Fibroblast of pulmonary artery (primary cell): ENCODE results near the gene EHBP1.

Source experiments
- DNase-seq: peaks from one replicate; pipeline ENCODE4 v3.0.0-alpha.2; 2010; ENCODE audit warnings: low read depth
- H3K4me3 ChIP-seq: replicated peaks from 2 replicates; pipeline ENCODE4 v1.5.1; 2011; ENCODE audit warnings: low read depth, mild to moderate bottlenecking, control low read depth, low read length, moderate library complexity
- CTCF ChIP-seq: IDR thresholded peaks from 2 replicates; pipeline ENCODE4 v1.5.1; 2011; ENCODE audit warnings: mild to moderate bottlenecking, control low read depth, low read length, inconsistent platforms; ENCODE audit errors: missing control alignments

Gene EHBP1

GRCh38 chr2:62817995-62818713, 112.6 kb downstream of the EHBP1 start:
- DNase-seq, result no peak
- H3K4me3 ChIP-seq, result no peak overlapping the region
- TF ChIP-seq CTCF, result no peak

GRCh38 chr2:62822549-62822948, 117.0 kb downstream of the EHBP1 start:
- no peak for TF ChIP-seq CTCF
- no peak for DNase-seq
- no peak overlapping the region for H3K4me3 ChIP-seq

- TF ChIP-seq CTCF, result no peak
- DNase-seq, result no peak
- H3K4me3 ChIP-seq, result no peak overlapping the region
Observed at GRCh38 chr2:62824388-62824787, 118.9 kb downstream of the EHBP1 start.

- no peak overlapping the region for H3K4me3 ChIP-seq
- TF ChIP-seq CTCF, result no peak
- peak; percentile 86 for DNase-seq
Observed at GRCh38 chr2:62826141-62826540, 120.6 kb downstream of the EHBP1 start.

GRCh38 chr2:62826953-62827675, 121.6 kb downstream of the EHBP1 start:
- no peak overlapping the region for H3K4me3 ChIP-seq
- no peak for TF ChIP-seq CTCF
- no peak for DNase-seq

- H3K4me3 ChIP-seq, result no peak overlapping the region
- DNase-seq, result no peak
- no peak for TF ChIP-seq CTCF
Observed at GRCh38 chr2:62831729-62832128, 126.2 kb downstream of the EHBP1 start.
